GM12872 (cell line): ENCODE measurements around the gene ARHGAP15.

Experiments
- TF ChIP-seq, protein P1 (sequence below): IDR thresholded peaks from 3 replicates; pipeline ENCODE4 v1.5.1; 2011; ENCODE audit warnings: low read depth, mild to moderate bottlenecking, low read length, moderate library complexity; ENCODE audit not compliant: insufficient read depth

The ARHGAP15 gene

DNA sequence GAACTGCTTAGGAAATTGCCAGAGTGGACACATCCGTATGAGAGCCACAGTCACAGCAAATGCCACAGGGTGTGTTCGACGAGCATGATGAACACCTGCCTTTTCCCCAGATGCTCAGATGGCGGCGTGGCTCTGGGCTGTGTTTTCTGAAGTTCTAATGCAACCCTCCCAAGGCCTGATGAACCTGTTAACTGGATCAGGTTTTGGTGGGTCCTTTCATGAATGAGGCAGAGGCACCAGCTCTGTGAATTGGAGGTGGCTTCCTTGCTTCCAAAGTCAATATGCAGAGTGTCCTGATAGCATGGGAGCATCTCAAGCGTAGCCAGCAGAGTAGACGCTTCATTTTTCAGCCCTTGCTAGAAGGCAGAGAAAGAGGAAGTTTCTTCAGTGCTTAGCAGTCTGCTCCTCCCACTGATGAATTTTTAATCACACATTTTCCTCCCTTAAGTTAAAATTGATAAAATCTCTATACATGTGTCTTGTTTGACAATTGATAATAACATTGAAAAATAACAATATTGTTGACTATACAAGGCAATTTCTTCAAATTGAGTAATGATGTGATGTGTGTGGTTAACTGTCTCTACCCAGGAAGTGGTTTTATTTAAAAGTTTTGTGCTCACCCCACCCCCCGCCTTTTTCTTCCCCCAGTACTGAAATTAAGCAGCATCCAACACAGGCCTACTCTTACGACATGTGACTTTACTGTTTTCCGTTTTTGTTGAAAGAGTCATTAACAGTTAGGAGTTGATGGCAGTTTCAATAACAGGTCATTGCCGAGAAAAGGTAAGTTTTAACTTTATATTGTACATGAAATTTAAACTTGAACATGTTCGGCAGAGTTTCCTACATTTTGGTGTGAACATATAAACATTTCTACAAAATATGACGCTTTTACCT, at the start of gene ARHGAP15:
Gene ARHGAP15, plus strand, starts transcription at position 739 of the 900 bp plus-strand sequence.
- TF ChIP-seq, protein P1, sequence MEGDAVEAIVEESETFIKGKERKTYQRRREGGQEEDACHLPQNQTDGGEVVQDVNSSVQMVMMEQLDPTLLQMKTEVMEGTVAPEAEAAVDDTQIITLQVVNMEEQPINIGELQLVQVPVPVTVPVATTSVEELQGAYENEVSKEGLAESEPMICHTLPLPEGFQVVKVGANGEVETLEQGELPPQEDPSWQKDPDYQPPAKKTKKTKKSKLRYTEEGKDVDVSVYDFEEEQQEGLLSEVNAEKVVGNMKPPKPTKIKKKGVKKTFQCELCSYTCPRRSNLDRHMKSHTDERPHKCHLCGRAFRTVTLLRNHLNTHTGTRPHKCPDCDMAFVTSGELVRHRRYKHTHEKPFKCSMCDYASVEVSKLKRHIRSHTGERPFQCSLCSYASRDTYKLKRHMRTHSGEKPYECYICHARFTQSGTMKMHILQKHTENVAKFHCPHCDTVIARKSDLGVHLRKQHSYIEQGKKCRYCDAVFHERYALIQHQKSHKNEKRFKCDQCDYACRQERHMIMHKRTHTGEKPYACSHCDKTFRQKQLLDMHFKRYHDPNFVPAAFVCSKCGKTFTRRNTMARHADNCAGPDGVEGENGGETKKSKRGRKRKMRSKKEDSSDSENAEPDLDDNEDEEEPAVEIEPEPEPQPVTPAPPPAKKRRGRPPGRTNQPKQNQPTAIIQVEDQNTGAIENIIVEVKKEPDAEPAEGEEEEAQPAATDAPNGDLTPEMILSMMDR = no peak

DNA sequence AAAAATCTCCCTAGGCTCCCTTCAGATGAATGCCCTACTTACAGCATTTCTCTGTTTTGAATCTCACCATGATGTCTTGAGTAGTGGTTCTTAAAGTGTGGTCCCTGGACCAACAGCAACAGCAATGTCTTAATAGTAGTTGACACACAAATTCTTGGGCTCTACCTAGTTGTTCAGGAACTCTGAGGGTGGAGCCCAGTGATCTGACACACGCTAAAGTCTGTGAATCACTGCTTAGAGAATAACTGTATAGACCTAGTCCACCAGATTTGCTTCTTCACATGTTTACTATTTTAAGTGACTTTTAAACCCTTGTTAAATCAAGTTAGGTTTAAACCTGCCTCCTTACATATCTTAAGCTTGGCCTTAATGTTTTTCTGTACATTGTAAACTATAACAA, 47.6 kb upstream of the ARHGAP15 start:
- TF ChIP-seq, protein P1 = no peak

DNA sequence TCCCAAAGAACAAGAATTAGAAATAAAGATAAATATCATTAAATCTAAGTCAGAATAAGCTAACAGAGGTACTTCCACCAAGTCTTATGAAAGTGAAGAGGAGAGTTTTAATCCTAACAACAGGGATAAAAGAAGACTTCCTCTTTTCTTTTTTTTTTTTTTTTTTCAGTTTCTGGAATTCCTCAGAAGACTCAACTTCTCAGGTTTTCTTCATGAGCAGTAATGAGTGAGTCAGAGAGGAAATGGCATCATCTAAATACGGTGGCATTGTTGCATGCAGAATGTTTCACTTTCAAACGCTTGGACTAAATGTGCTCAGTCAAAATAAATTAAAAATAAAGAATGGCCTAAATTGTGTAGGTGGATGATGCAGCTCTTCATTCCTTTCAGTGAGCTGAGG, 45.6 kb upstream of the ARHGAP15 start:
- TF ChIP-seq, protein P1 = no peak

DNA sequence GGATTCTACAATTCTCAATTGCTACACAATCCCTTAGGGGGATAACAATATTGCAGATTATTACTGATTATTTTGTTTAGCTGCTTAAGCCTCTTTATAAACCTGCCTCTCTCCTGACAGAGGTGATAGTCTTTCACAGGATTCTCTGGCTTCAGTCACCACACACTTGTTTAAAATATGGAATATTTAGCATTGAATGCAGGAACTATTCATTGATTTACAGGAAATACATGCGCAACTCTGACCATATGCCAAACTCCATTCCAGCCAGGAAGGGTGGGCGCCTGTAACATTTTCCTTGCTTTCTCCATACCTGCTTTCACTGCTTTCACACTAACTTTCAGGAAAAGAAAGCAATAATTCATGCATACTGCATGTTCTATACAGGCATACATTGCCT, 44.8 kb upstream of the ARHGAP15 start:
- TF ChIP-seq, protein P1 = no peak

DNA sequence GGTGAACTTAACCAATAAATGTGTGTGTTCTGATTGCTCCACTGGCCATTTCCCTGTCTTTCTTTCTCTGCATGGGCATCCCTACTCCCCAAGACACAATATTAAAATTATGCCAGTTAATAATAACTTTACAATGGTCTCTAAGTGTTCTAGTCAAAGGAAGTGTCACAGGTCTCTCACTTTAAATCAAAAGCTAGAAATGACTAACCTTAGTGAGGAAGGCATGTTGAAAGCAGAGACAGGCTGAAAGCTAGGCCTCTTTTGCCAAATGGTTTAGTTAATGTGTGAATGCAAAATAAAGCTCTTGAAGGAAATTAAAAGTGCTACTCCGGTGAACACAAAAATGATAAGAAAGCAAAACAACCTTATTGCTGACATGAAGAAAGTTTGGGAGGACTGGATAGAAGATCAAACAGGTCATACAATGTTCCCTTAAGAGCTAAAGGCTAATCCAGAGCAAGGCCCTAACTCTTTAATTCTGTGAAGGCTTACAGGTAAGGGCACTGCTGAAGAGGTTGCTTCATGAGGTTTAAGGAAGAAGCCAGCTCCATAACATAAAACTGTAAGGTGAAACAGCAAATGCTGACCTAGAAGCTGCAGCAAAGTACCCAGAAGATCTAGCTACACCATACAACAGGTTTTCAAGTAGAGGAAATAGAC, 44.0 kb upstream of the ARHGAP15 start:
- TF ChIP-seq, protein P1 = no peak

DNA sequence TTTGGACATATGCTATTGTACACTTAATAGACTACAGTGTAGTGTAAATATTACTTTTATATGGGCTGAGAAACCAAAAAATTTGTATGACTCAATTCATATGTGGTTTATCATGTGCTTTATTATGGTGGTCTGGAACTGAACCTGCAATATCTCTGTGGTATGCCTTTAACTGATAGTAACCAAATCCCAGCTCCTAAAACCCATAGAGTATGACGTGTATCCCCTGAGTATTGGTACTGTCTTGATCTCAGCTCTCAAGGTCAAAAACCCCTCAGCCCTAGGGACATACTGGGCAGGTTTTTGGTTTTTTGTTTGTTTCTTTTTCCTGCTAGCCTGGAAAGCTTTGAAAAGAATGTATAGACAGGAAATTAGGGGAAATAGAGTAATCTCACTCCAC, 42.2 kb upstream of the ARHGAP15 start:
- TF ChIP-seq, protein P1 = no peak

DNA sequence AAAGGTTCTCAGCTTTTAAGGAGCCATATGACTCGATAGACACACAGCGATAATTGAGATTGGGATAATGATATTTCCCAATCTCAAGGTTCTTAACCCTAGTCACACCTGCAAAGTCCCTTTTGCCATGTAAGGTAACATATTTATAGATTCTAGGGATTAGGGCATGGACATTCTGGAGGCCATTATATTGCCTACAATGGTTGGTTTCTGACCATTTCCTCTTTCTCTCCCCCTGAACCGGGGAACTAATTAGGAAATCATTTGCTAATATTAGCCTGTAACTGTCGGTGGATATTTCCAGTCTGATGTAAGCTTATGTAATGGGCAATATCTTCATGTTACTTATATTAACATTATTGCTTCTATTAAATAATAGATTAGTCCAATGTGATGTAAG, 40.8 kb upstream of the ARHGAP15 start:
- TF ChIP-seq, protein P1 = no peak
